ENCODE data around the gene RBBP6.

GRCh38 chr16:24612656-24613055, 73.3 kb downstream of the RBBP6 start:
- no peak for TF ChIP-seq CTCF (IDR thresholded peaks at IDR 0.05)
- no peak for TF ChIP-seq POLR2A (IDR thresholded peaks at IDR 0.05)
